HEK293T (cell line): Measurements from ENCODE around the gene ACADS.

ENCODE experiments used
- BHLHE40 ChIP-seq: fragments of 450-650 bp; IDR thresholded peaks from 2 replicates; pipeline ENCODE4 v1.6.1; 2016; ENCODE audit warnings: mild to moderate bottlenecking, moderate library complexity, borderline replicate concordance
- ELF4 ChIP-seq: fragments of 450-650 bp; IDR thresholded peaks from 2 replicates; pipeline ENCODE4 v1.6.1; 2017; ENCODE audit warnings: antibody characterized with exemption
- FOXA1 ChIP-seq: fragments of 450-650 bp; IDR thresholded peaks from 2 replicates; pipeline ENCODE4 v1.6.1; 2016; ENCODE audit warnings: mild to moderate bottlenecking
- FOXK2 ChIP-seq: fragments of 450-650 bp; IDR thresholded peaks from 2 replicates; pipeline ENCODE4 v1.6.1; 2016; ENCODE audit warnings: mild to moderate bottlenecking
- FOXM1 ChIP-seq: fragments of 450-650 bp; IDR thresholded peaks from 2 replicates; pipeline ENCODE4 v1.6.1; 2017; ENCODE audit warnings: mild to moderate bottlenecking, borderline replicate concordance
- HDGF ChIP-seq: fragments of 450-650 bp; IDR thresholded peaks from 2 replicates; pipeline ENCODE4 v1.6.1; 2017; ENCODE audit warnings: antibody characterized with exemption, borderline replicate concordance
- L3MBTL2 ChIP-seq: fragments of 450-650 bp; conservative IDR thresholded peaks from 2 replicates; pipeline ENCODE4 v1.6.1; 2016; ENCODE audit warnings: mild to moderate bottlenecking
- LEF1 ChIP-seq: fragments of 450-650 bp; IDR thresholded peaks from 2 replicates; pipeline ENCODE4 v1.6.1; 2017; ENCODE audit warnings: mild to moderate bottlenecking, borderline replicate concordance
- SP1 ChIP-seq: fragments of 450-650 bp; IDR thresholded peaks from 2 replicates; pipeline ENCODE4 v1.6.1; 2017
- SUZ12 ChIP-seq: fragments of 450-650 bp; IDR thresholded peaks from 2 replicates; pipeline ENCODE4 v1.6.1; 2016; ENCODE audit warnings: mild to moderate bottlenecking
- TARDBP ChIP-seq: fragments of 450-650 bp; IDR thresholded peaks from 2 replicates; pipeline ENCODE4 v1.6.1; 2016
- TF ChIP-seq, protein P1 (sequence below): fragments of 450-650 bp; IDR thresholded peaks from 2 replicates; pipeline ENCODE4 v1.6.1; 2016

- TF ChIP-seq L3MBTL2 (no peak), SP1 (no peak), TARDBP (no peak), FOXA1 (no peak), LEF1 (no peak), BHLHE40 (no peak), FOXM1 (no peak), FOXK2 (no peak), HDGF (no peak), ELF4 (no peak), SUZ12 (no peak)
- TF ChIP-seq, protein P1, sequence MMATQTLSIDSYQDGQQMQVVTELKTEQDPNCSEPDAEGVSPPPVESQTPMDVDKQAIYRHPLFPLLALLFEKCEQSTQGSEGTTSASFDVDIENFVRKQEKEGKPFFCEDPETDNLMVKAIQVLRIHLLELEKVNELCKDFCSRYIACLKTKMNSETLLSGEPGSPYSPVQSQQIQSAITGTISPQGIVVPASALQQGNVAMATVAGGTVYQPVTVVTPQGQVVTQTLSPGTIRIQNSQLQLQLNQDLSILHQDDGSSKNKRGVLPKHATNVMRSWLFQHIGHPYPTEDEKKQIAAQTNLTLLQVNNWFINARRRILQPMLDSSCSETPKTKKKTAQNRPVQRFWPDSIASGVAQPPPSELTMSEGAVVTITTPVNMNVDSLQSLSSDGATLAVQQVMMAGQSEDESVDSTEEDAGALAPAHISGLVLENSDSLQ: no peak
These were observed 34.1 kb downstream of the ACADS start for GRCh38 chr12:120759591-120760348.
